GM23338 (cell line): Measurements from ENCODE around the gene ABI3. TPM values are rescaled to one million over a fixed set of nuclear protein-coding genes. Genes with fewer than 3 reads are reported as not detected.

Source experiments
- ATAC-seq: fragments of 200-7000 bp; cut with Tn5 transposase; 3 replicates; pipeline ENCODE4 v1.9.1; 2020
- DNase-seq: peaks from one replicate; pipeline ENCODE4 v3.0.0-alpha.2; 2015; ENCODE audit warnings: low spot score
- H2AFZ ChIP-seq: fragments of 200-600 bp; sonication (generic); 2 replicates; pipeline ENCODE4 v1.8.0; 2016; ENCODE audit warnings: antibody characterized with exemption, mild to moderate bottlenecking, moderate library complexity
- H3F3A ChIP-seq: fragments of 200-600 bp; sonication (generic); replicated peaks from 2 replicates; pipeline ENCODE4 v1.8.0; 2017; ENCODE audit warnings: antibody characterized with exemption, mixed run types, low read depth
- H3K27ac ChIP-seq: fragments of 200-600 bp; sonication (generic); 2 replicates; pipeline ENCODE4 v1.6.1; 2016; ENCODE audit warnings: low read depth
- H3K27me3 ChIP-seq: fragments of 200-600 bp; sonication (generic); 2 replicates; pipeline ENCODE4 v1.8.0; 2016; ENCODE audit warnings: mild to moderate bottlenecking, mixed run types, moderate library complexity; ENCODE audit not compliant: insufficient read depth
- H3K36me3 ChIP-seq: fragments of 200-600 bp; sonication (generic); 2 replicates; pipeline ENCODE4 v1.8.0; 2016; ENCODE audit warnings: mild to moderate bottlenecking; ENCODE audit not compliant: insufficient read depth
- H3K4me1 ChIP-seq: fragments of 200-600 bp; sonication (generic); 2 replicates; pipeline ENCODE4 v1.8.0; 2016; ENCODE audit warnings: mild to moderate bottlenecking, moderate library complexity; ENCODE audit not compliant: insufficient read depth
- H3K4me2 ChIP-seq: fragments of 200-600 bp; sonication (generic); 2 replicates; pipeline ENCODE4 v1.7.1; 2017; ENCODE audit warnings: mixed run types
- H3K4me3 ChIP-seq: fragments of 200-600 bp; sonication (generic); 2 replicates; pipeline ENCODE4 v1.6.1; 2016; ENCODE audit warnings: mixed run types
- H3K79me2 ChIP-seq: fragments of 200-600 bp; sonication (generic); replicated peaks from 2 replicates; pipeline ENCODE4 v1.8.0; 2017; ENCODE audit warnings: mild to moderate bottlenecking; ENCODE audit not compliant: insufficient read depth
- H3K9me2 ChIP-seq: fragments of 200-600 bp; sonication (generic); 2 replicates; pipeline ENCODE4 v1.8.0; 2017; ENCODE audit not compliant: insufficient read depth
- H4K20me1 ChIP-seq: fragments of 200-600 bp; sonication (generic); replicated peaks from 2 replicates; pipeline ENCODE4 v1.8.0; 2017; ENCODE audit warnings: mild to moderate bottlenecking; ENCODE audit not compliant: insufficient read depth
- H3K27ac Mint-ChIP-seq: 2 replicates; pipeline ENCODE4 v1.8.0; 2020; ENCODE audit warnings: inconsistent platforms, mild to moderate bottlenecking, moderate library complexity, mixed read lengths
- H3K27me3 Mint-ChIP-seq: 3 replicates; pipeline ENCODE4 v1.8.0; 2022; ENCODE audit warnings: low read depth, mild to moderate bottlenecking, moderate library complexity, mixed read lengths, inconsistent platforms; ENCODE audit not compliant: insufficient read depth, poor library complexity
- H3K36me3 Mint-ChIP-seq: 3 replicates; pipeline ENCODE4 v1.8.0; 2021; ENCODE audit warnings: low read depth, mild to moderate bottlenecking, inconsistent platforms, moderate library complexity, mixed read lengths
- H3K4me1 Mint-ChIP-seq: 3 replicates; pipeline ENCODE4 v1.8.0; 2020; ENCODE audit warnings: mild to moderate bottlenecking, inconsistent platforms, mixed read lengths
- H3K4me3 Mint-ChIP-seq: 3 replicates; pipeline ENCODE4 v1.8.0; 2021; ENCODE audit warnings: moderate library complexity, mild to moderate bottlenecking, inconsistent platforms, mixed read lengths
- H3K9me3 Mint-ChIP-seq: 3 replicates; pipeline ENCODE4 v1.8.0; 2020; ENCODE audit warnings: moderate library complexity, mild to moderate bottlenecking, inconsistent platforms, mixed read lengths
- CREB1 ChIP-seq: fragments of 250-450 bp; sonication (Bioruptor Pico); IDR thresholded peaks from 2 replicates; pipeline ENCODE4 v1.5.0; 2020; ENCODE audit warnings: low read depth, mild to moderate bottlenecking, moderate library complexity
- CTCF ChIP-seq, 2 experiments: fragments of 200-600 bp in 1 of 2; sonication (generic) in 1 of 2; conservative IDR thresholded peaks; 2 replicates each; pipeline versions ENCODE4 v1.5.1 to v1.6.1; 2016 to 2017; ENCODE audit warnings: antibody characterized with exemption in 2 of 2, low read depth in 2 of 2, mild to moderate bottlenecking in 2 of 2, moderate library complexity in 1 of 2
- ETS1 ChIP-seq: IDR thresholded peaks from 2 replicates; pipeline ENCODE4 v1.6.1; 2016; ENCODE audit warnings: antibody characterized with exemption
- EZH2 ChIP-seq: fragments of 200-600 bp; sonication (generic); IDR thresholded peaks from one replicate; pipeline ENCODE4 v1.8.0; 2017; ENCODE audit warnings: antibody characterized with exemption, mild to moderate bottlenecking, low read depth; ENCODE audit not compliant: unreplicated experiment
- EZH2phosphoT487 ChIP-seq: fragments of 200-600 bp; sonication (generic); IDR thresholded peaks from one replicate; pipeline ENCODE4 v1.8.1; 2018; ENCODE audit warnings: antibody characterized with exemption; ENCODE audit not compliant: unreplicated experiment
- JUNB ChIP-seq: IDR thresholded peaks from one replicate; pipeline ENCODE4 v1.6.1; 2016; ENCODE audit warnings: antibody characterized with exemption; ENCODE audit not compliant: unreplicated experiment
- NANOG ChIP-seq: IDR thresholded peaks from 2 replicates; pipeline ENCODE4 v1.6.1; 2016; ENCODE audit warnings: antibody characterized with exemption, borderline replicate concordance
- POLR2AphosphoS5 ChIP-seq: IDR thresholded peaks from 2 replicates; pipeline ENCODE4 v1.6.1; 2016; ENCODE audit warnings: antibody characterized with exemption, low read depth
- REST ChIP-seq: IDR thresholded peaks from one replicate; pipeline ENCODE4 v1.6.1; 2018; ENCODE audit warnings: antibody characterized with exemption; ENCODE audit not compliant: unreplicated experiment
- STAT1 ChIP-seq: IDR thresholded peaks from one replicate; pipeline ENCODE4 v1.6.1; 2016; ENCODE audit warnings: antibody characterized with exemption; ENCODE audit not compliant: unreplicated experiment
- ZNF114 ChIP-seq: fragments of 250-450 bp; sonication (Bioruptor Pico); IDR thresholded peaks from 2 replicates; pipeline ENCODE4 v1.5.0; 2020; ENCODE audit warnings: mild to moderate bottlenecking, moderate library complexity
- ZNF331 ChIP-seq: fragments of 250-450 bp; sonication (Bioruptor Pico); IDR thresholded peaks from 2 replicates; pipeline ENCODE4 v1.5.0; 2020; ENCODE audit warnings: low read depth, mild to moderate bottlenecking, moderate library complexity
- ZNF462 ChIP-seq: fragments of 250-450 bp; sonication (Bioruptor Pico); IDR thresholded peaks from 2 replicates; pipeline ENCODE4 v1.5.0; 2020; ENCODE audit warnings: mild to moderate bottlenecking, moderate library complexity
- polyA plus RNA-seq: library from polyadenylated mRNA; unstranded; fragments of >200 nt; fragmentation: Nextera tagmentation; extraction: Ambion mirVana; gene quantifications from 2 replicates; pipeline ENCODE4 v1.2.1, GENCODE V29; 2016
- total RNA-seq: library from RNA; depleted of rRNA; stranded (reverse); fragments of >200 nt; shearing (Covaris generic); gene quantifications from 2 replicates; pipeline ENCODE4 v1.2.3, GENCODE V29; 2014

Gene ABI3
- total and polyA plus RNA-seq, 2 experiments from 2014 or later = 1.8 to 3.0 TPM

- DNase-seq (no peak), ATAC-seq (no peak)
- Mint-ChIP-seq H3K27ac (no peak overlapping the region), H3K4me1 (no peaks in the 10 kb centered on the region), H3K4me3 (no peak overlapping the region), H3K9me3 (peaks cover 11% of the 10 kb centered on the region), H3K27me3 (peaks cover 10% of the 10 kb centered on the region), H3K36me3 (no peaks in the 10 kb centered on the region)
- Histone ChIP-seq H3K27ac (no peak overlapping the region), H3K4me1 (no peaks in the 10 kb centered on the region), H3K9me2 (no peaks in the 10 kb centered on the region), H2AFZ (no peak overlapping the region), H3K36me3 (no peaks in the 10 kb centered on the region), H3K4me3 (no peak overlapping the region), H3K79me2 (no peaks in the 10 kb centered on the region), H3K4me2 (no peak overlapping the region), H3K27me3 (no peaks in the 10 kb centered on the region), H3F3A (no peaks in the 10 kb centered on the region), H4K20me1 (no peaks in the 10 kb centered on the region)
- TF ChIP-seq JUNB (no peak), POLR2AphosphoS5 (no peak), ZNF462 (CRISPR knock-in tag) (no peak), NANOG (no peak), REST (no peak), EZH2phosphoT487 (no peak), STAT1 (no peak), ZNF114 (no peak), EZH2 (no peak), ZNF331 (no peak), CREB1 (CRISPR knock-in tag) (no peak), ETS1 (no peak), CTCF (conservative IDR thresholded peaks at IDR 0.05; ENCODE audit: low read depth in 2 of 2) (no peak)
These were observed 45.4 kb upstream of the ABI3 start for GRCh38 chr17:49165143-49165542.
